K562 (cell line): ENCODE results near the gene GLIPR1L2. TPM values are rescaled to one million over a fixed set of nuclear protein-coding genes. Genes with fewer than 3 reads are reported as not detected.

ENCODE experiments used
- ATAC-seq: fragments of 200-7000 bp; cut with Tn5 transposase; 3 replicates; pipeline ENCODE4 v1.9.1; 2020; ENCODE audit warnings: moderate library complexity
- BruUV-seq: library from RNA; stranded (reverse); fragments of 400-500 nt; replicated peaks from 2 replicates; lab custom pipeline; 2021; lab: Mats Ljungman, UMichigan
- CTCF ChIA-PET: fragments of 300-600 bp; formaldehyde crosslinking; extraction: SDS; loops from one replicate; lab custom pipeline; 2021; ENCODE audit warnings: low intra/inter-chr PET ratio; lab: Yijun Ruan, JAX
- POLR2A ChIA-PET: fragments of 300-600, 350-650 bp; sonication (Branson Sonifier 250); formaldehyde crosslinking; extraction: SDS; loops from one replicate; lab custom pipeline; 2021; ENCODE audit warnings: antibody characterized with exemption, inconsistent platforms; lab: Yijun Ruan, JAX
- DNase-seq, 4 experiments: peaks; one replicate each; pipeline versions ENCODE4 v3.0.0 to v3.0.0-alpha.2; 2011 to 2018; ENCODE audit warnings: low spot score in 3 of 4, mixed read lengths in 3 of 4; ENCODE audit errors: extremely low read depth in 1 of 4
- FAIRE-seq: peaks from 2 replicates; lab custom pipeline; 2011; peaks lifted over from hg19 to GRCh38; lab: Jason Lieb, UNC
- H2AFZ ChIP-seq: 2 replicates; pipeline ENCODE4 v1.6.0; 2011; ENCODE audit warnings: low read depth, low read length, control low read depth, inconsistent platforms
- H3K27ac ChIP-seq: fragments of 200-600 bp; 3 replicates; pipeline ENCODE4 v1.8.0; 2011; ENCODE audit warnings: low read depth, mild to moderate bottlenecking, control low read depth, inconsistent platforms, low read length, moderate library complexity, mixed read lengths; ENCODE audit errors: extremely low read depth
- H3K27me3 ChIP-seq, 2 experiments: fragments of 300-600 bp in 1 of 2; 2 replicates in 1 of 2; 3 replicates in 1 of 2; pipeline versions ENCODE4 v1.6.0 to v1.8.0; 2011; ENCODE audit warnings: inconsistent platforms in 2 of 2, low read length in 2 of 2, mild to moderate bottlenecking in 1 of 2, mixed read lengths in 1 of 2, moderate library complexity in 1 of 2; ENCODE audit not compliant: control insufficient read depth in 2 of 2, insufficient read depth in 2 of 2
- H3K36me3 ChIP-seq: fragments of 300-600 bp; 3 replicates; pipeline ENCODE4 v1.8.0; 2011; ENCODE audit warnings: mild to moderate bottlenecking, low read length, inconsistent platforms; ENCODE audit not compliant: control insufficient read depth, insufficient read depth
- H3K4me1 ChIP-seq, 2 experiments: fragments of 200-600 bp in 1 of 2; replicated peaks in 1 of 2; 2 replicates in 1 of 2; 3 replicates in 1 of 2; pipeline versions ENCODE4 v1.5.1 to v1.8.0; 2011; ENCODE audit warnings: inconsistent platforms in 2 of 2, low read length in 2 of 2, mild to moderate bottlenecking in 1 of 2, mixed read lengths in 1 of 2, moderate library complexity in 1 of 2; ENCODE audit not compliant: control insufficient read depth in 2 of 2, insufficient read depth in 2 of 2
- H3K4me2 ChIP-seq: 2 replicates; pipeline ENCODE4 v1.6.1; 2011; ENCODE audit warnings: low read length, control low read depth, inconsistent platforms, mixed read lengths; ENCODE audit not compliant: insufficient read depth
- H3K4me3 ChIP-seq: fragments of 200-600 bp; sonication (generic), shearing (Covaris generic); 2 replicates; pipeline ENCODE4 v1.5.1; 2016; ENCODE audit warnings: control low read depth, inconsistent platforms
- H3K79me2 ChIP-seq: fragments of 200-600 bp; 3 replicates; pipeline ENCODE4 v1.8.0; 2011; ENCODE audit warnings: low read length, inconsistent platforms; ENCODE audit not compliant: control insufficient read depth, insufficient read depth
- H3K9ac ChIP-seq, 2 experiments: 2 replicates each; pipeline versions ENCODE4 v1.6.0 to v1.6.1; 2011; ENCODE audit warnings: low read depth in 2 of 2, low read length in 2 of 2, control low read depth in 1 of 2, inconsistent platforms in 1 of 2, mild to moderate bottlenecking in 1 of 2, mixed read lengths in 1 of 2; ENCODE audit not compliant: insufficient read depth in 1 of 2
- H3K9me1 ChIP-seq: one replicate; pipeline ENCODE4 v1.6.0; 2011; ENCODE audit warnings: inconsistent platforms, mild to moderate bottlenecking, low read length, moderate library complexity; ENCODE audit not compliant: control insufficient read depth, insufficient read depth
- H3K9me3 ChIP-seq: replicated peaks from 2 replicates; pipeline ENCODE4 v1.5.1; 2011; ENCODE audit warnings: low read depth, low read length, inconsistent platforms; ENCODE audit not compliant: control insufficient read depth, insufficient read depth
- H4K20me1 ChIP-seq: replicated peaks from 2 replicates; pipeline ENCODE4 v1.6.1; 2011; ENCODE audit warnings: low read length, inconsistent platforms, mixed read lengths; ENCODE audit not compliant: control insufficient read depth, insufficient read depth
- NR4A1 ChIP-seq, 2 experiments: fragments of 250-450 bp in 1 of 2; fragments of 450-650 bp in 1 of 2; sonication (Bioruptor Pico) in 1 of 2; IDR thresholded peaks; 2 replicates each; pipeline versions ENCODE4 v1.4.0 to v1.6.1; 2016 to 2020; ENCODE audit warnings: mild to moderate bottlenecking in 2 of 2, missing compliant biosample characterization in 1 of 2, missing genetic modification characterization in 1 of 2, moderate library complexity in 1 of 2
- WGBS: fragments of 100-300 bp; shearing (Covaris generic); methylation state at CpG from one replicate; pipeline ENCODE4 v1.1.6; 2016; ENCODE audit warnings: low coverage, mixed read lengths; ENCODE audit not compliant: insufficient coverage; ENCODE audit errors: missing lambda C conversion rate; 5-methylcytosine and 5-hydroxymethylcytosine counted together
- in situ Hi-C: fragments of 300-500 bp; cut with MboI; formaldehyde crosslinking; loops from 4 replicates; pipeline ENCODE4 v1.15.0; 2018; ENCODE audit warnings: inconsistent platforms, mixed read lengths
- intact Hi-C: fragments of 100-400 bp; cut with micrococcal nuclease; formaldehyde crosslinking; loops from 2 replicates; pipeline ENCODE4 v1.14.2; 2022
- polyA plus RNA-seq, 8 experiments: library from polyadenylated mRNA; depleted of rRNA in 4 of 8; stranded (reverse) in 5 of 8; unstranded in 3 of 8; fragments of >200 nt; fragmentation: Nextera tagmentation in 2 of 8; fragmentation: Illumina TruSeq in 1 of 8; extraction: Ambion mirVana in 2 of 8; extraction: Trizol in 1 of 8; gene quantifications; 2 replicates each; pipeline versions ENCODE4 v1.2.1 to v1.2.3, GENCODE V29; 2011 to 2014; ENCODE audit warnings: inconsistent platforms in 1 of 8, missing spikeins in 1 of 8
- total RNA-seq, 7 experiments: library from RNA; depleted of rRNA in 6 of 7; stranded (reverse); fragments of >200 nt in 6 of 7; fragmentation: Illumina TruSeq in 2 of 7; extraction: Trizol in 2 of 7; gene quantifications; 2 replicates each; pipeline versions ENCODE4 v1.2.1 to v1.2.3, GENCODE V29; 2011 to 2021; ENCODE audit warnings: low replicate concordance in 1 of 7
- TF ChIP-seq, protein P1 (sequence below): IDR thresholded peaks from 2 replicates; pipeline ENCODE4 v1.6.1; 2014; ENCODE audit warnings: antibody characterized with exemption
- TF ChIP-seq, protein P2 (sequence below): fragments of 450-650 bp; IDR thresholded peaks from 2 replicates; pipeline ENCODE4 v1.6.1; 2016; ENCODE audit warnings: low read depth

GLIPR1L2 gene
- total and polyA plus RNA-seq, 9 of the 15 experiments (the other 6 are each of a cell fraction or from before 2014, with no cell fraction given), result not detected

DNA sequence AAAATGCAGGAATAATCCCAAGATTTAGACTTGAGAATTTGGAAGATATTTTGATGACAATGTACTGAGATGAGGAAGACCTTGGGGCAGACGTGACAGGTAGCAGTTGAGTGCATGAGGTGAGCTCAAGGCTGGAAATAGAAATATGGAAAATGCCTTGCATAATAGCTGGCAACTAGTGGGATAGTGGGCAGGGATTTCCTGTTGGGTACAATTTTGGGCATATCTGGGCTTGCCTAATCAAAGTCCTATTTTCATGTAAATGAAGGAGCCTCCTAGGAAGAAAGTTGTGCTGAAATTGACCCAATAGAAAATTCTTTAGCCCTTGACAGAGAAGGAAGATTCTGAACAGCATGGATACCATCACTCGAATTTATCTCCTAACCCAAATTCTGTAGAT, 83.2 kb downstream of the GLIPR1L2 start:
- 0% methylated on average over 2 of the region's 2 CpGs for WGBS
- Histone ChIP-seq H3K9me3 (no peaks in the 10 kb centered on the region), H3K4me1 (no peaks in the 10 kb centered on the region), H3K36me3 (no peaks in the 10 kb centered on the region), H3K27ac (no peak overlapping the region), H3K9ac (no peak overlapping the region), H3K27me3 (no peaks in the 10 kb centered on the region), H3K79me2 (no peaks in the 10 kb centered on the region), H2AFZ (no peak overlapping the region), H3K4me2 (no peak overlapping the region), H3K4me3 (no peak overlapping the region), H3K9me1 (no peaks in the 10 kb centered on the region), H4K20me1 (no peaks in the 10 kb centered on the region)
- in situ Hi-C loops (no loop called here), intact Hi-C loops (no loop called here)
- ATAC-seq (no peak), FAIRE-seq (no peak), DNase-seq (no peak)
- TF ChIP-seq, protein P1, sequence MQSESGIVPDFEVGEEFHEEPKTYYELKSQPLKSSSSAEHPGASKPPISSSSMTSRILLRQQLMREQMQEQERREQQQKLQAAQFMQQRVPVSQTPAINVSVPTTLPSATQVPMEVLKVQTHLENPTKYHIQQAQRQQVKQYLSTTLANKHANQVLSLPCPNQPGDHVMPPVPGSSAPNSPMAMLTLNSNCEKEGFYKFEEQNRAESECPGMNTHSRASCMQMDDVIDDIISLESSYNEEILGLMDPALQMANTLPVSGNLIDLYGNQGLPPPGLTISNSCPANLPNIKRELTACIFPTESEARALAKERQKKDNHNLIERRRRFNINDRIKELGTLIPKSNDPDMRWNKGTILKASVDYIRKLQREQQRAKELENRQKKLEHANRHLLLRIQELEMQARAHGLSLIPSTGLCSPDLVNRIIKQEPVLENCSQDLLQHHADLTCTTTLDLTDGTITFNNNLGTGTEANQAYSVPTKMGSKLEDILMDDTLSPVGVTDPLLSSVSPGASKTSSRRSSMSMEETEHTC, result no peak
- TF ChIP-seq, protein P2, sequence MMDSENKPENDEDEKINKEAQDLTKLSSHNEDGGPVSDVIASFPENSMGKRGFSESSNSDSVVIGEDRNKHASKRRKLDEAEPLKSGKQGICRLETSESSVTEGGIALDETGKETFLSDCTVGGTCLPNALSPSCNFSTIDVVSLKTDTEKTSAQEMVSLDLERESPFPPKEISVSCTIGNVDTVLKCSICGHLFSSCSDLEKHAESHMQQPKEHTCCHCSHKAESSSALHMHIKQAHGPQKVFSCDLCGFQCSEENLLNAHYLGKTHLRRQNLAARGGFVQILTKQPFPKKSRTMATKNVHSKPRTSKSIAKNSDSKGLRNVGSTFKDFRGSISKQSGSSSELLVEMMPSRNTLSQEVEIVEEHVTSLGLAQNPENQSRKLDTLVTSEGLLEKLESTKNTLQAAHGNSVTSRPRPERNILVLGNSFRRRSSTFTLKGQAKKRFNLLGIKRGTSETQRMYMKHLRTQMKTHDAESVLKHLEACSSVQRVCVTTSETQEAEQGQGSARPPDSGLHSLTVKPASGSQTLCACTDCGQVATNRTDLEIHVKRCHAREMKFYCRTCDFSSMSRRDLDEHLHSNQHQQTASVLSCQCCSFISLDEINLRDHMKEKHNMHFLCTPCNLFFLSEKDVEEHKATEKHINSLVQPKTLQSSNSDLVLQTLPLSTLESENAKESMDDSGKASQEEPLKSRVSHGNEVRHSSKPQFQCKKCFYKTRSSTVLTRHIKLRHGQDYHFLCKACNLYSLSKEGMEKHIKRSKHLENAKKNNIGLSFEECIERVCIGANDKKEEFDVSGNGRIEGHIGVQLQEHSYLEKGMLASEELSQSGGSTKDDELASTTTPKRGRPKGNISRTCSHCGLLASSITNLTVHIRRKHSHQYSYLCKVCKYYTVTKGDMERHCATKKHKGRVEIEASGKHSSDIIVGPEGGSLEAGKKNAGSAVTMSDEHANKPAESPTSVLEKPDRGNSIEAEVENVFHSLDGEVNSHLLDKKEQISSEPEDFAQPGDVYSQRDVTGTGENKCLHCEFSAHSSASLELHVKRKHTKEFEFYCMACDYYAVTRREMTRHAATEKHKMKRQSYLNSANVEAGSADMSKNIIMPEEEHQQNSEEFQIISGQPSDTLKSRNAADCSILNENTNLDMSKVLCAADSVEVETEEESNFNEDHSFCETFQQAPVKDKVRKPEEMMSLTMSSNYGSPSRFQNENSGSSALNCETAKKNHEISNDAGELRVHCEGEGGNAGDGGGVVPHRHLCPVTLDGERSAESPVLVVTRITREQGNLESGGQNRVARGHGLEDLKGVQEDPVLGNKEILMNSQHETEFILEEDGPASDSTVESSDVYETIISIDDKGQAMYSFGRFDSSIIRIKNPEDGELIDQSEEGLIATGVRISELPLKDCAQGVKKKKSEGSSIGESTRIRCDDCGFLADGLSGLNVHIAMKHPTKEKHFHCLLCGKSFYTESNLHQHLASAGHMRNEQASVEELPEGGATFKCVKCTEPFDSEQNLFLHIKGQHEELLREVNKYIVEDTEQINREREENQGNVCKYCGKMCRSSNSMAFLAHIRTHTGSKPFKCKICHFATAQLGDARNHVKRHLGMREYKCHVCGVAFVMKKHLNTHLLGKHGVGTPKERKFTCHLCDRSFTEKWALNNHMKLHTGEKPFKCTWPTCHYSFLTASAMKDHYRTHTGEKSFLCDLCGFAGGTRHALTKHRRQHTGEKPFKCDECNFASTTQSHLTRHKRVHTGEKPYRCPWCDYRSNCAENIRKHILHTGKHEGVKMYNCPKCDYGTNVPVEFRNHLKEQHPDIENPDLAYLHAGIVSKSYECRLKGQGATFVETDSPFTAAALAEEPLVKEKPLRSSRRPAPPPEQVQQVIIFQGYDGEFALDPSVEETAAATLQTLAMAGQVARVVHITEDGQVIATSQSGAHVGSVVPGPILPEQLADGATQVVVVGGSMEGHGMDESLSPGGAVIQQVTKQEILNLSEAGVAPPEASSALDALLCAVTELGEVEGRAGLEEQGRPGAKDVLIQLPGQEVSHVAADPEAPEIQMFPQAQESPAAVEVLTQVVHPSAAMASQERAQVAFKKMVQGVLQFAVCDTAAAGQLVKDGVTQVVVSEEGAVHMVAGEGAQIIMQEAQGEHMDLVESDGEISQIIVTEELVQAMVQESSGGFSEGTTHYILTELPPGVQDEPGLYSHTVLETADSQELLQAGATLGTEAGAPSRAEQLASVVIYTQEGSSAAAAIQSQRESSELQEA, result no peak
- TF ChIP-seq NR4A1 (CRISPR knock-in tag; IDR thresholded peaks at IDR 0.05) (no peak), NR4A1 (tag; IDR thresholded peaks at IDR 0.05) (no peak)
- ChIA-PET CTCF (no interaction called here), POLR2A (no interaction called here)
- BruUV-seq, result no TSS peak
